Stimulated activated CD8-positive, alpha-beta memory T cell treated with anti-CD3 and anti-CD28 coated beads, Interleukin-15, amount 100 ng/mL, for 1 hour (primary cell): Measurements from ENCODE around the gene SGPP2.
"Not testable (repeated sequence)": the region's sequence is repeated elsewhere in the genome, so short reads cannot be mapped to it uniquely, and the experiment has no call there.

Experiments
- DNase-seq: peaks from one replicate; pipeline ENCODE4 v3.0.0-alpha.2; 2020; ENCODE audit warnings: low read depth

Gene SGPP2

GRCh38 chr2:222424276-222424728 is at the start of gene SGPP2:
TSS of gene SGPP2 (plus strand) at chr2:222424543. CDS start at chr2:222424603, 60 bp downstream.
- no peak for DNase-seq

GRCh38 chr2:222375798-222376197 is 48.5 kb upstream of the SGPP2 start:
- no peak for DNase-seq

DNA sequence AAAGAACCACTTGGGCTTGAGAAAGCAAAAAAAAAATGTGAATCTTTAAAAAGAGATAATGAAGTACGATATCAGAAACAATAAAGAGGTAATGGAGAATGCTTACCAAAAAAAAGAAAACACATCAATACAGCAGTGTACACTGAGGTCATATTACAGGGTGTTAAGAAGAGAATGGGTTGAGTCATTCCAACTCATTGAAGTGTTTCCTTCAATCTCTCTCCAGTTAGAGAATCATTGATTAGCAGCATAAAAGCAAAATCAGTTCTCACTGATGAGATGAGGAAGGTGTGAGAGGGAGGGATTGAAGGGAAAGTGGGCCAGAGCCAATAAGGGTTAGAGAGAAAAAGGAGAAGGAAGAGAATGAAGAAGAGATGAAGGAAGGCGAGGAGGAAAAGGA is 43.9 kb upstream of the SGPP2 start:
- DNase-seq, result no peak

GRCh38 chr2:222381566-222381965 is 42.8 kb upstream of the SGPP2 start:
- no peak for DNase-seq

GRCh38 chr2:222383255-222383654 is 41.1 kb upstream of the SGPP2 start:
- no peak for DNase-seq

DNA sequence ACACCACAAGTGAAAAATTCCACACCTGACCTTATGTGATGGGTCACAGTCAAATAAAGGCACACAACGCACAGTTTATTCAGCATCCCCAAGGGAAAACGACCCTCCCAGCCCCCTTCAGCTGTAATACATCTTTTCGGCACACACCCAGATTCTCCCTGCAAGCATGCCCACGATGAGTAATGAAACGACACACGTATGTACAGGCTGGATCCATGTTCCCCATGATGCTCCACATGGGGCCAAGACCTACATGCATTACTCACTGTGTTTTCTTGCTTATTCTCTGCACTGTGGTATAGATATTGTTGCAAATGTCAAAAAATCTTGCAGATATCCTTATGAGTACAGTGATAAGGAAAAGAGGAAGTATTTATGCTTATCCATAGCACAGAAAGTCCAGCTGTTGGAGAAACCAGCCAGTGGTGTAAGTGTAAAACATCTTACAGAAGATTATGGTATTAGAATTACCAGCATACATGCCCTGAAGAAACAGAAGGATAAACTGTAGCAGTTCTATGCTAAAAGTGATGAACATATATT is 32.5 kb upstream of the SGPP2 start:
- DNase-seq, result no peak

GRCh38 chr2:222393733-222394267 is 30.5 kb upstream of the SGPP2 start:
- no peak for DNase-seq

DNA sequence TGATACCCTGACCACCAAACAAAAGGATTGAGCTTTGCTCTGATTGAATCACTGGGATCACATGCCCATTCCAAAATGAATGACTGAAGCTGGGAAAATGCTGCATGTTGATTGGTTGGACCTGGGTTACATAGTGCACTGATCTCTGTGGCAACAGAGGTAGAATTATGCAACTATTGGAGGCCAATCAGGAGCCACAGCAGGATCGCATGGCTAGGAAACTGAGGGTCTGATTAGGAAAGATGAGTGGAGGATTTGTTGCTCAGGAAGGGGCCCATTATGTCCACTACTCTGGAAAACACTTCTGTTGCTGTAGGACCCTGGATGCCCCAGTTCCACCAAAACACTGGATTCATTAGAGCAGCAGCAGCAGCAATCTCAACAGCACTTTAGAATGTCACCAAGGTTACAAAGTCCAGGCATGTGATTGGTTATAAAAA is 25.9 kb upstream of the SGPP2 start:
- no peak for DNase-seq

DNA sequence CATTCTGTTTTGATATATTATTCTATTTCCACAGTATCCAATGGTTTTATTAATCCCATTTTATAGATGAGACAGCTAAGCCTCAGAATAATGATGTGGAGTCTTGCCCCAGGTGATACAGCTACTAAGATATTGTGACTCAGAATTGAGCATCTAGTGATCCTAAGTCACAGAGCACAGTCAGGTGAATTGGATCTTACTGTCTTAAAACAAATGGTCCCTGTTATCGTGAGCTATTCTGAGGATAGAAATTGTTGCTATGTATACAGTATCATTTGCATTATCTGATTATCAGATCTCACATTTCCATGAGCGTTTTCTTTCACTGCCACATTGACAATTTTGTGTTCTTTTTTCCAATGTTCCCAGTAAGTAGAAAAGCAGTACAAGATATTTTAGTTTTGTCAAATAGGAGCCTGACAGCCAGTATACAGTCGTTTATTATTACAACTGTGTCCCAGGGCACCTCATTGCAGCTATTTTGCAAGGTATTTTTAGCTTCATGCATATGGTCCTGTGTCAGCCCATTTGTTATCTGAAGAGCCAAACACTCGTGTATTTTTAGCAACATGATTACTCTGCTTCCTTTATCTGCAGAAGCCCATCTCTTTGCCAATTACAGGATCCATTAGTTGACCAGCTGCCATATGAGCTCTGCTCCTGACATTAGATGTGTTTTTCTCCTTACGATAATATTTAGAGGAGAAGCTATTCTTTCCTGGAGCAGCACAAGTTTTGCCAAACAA is 25.1 kb upstream of the SGPP2 start:
- no peak for DNase-seq

DNA sequence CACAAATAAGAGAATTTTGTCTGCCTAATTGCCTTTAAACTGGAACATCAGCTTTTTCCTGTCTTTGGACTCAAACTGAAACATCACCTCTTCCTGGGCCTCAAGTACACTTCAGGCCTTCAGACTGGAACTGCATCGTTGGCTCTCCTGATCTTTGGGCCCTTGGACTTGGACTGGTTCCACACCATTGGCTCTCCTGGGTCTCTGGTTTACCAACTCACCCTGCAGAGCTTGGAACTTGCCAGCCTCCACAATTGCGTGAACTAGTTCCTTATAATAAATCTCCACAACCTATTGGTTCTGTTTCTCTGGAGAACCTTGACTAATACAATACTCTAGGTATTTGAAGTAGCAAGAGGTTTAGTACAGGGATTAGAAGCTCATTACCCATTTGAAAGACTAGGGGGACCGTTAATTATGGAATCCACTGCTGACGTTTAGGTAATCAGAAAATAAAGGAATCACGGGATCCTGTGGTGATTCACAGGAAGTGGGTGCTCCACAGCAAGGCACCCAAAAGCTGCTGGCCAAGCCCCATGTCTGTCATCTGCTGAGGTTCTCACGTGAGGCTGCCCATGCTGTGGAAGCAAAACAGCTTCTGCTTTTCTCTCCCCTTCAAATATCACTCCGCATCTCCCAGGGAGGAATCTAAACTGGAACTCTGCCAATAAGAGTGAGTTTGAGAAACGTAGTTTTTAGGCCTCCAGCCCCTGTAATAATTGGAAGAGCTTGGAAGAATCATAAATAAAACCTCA is 20.0 kb upstream of the SGPP2 start:
- no peak for DNase-seq

DNA sequence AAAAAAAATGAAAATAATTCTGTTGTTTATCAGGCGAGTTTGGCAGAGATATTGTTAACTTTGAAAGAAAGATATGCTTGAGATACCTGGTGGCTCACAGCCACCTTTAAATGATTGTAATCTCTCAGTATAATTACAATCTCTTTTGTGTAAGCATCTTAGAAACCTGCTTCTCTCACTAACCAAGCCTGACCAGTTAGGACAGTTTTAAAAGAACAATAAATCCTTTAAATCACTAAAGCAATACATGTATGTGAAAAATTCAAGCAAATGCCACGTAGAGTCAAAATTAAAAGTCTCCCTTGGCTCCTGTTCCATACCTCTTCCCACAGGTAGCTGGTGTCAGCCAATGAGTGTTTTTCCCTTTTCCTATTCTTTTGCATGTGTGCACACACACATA is 15.7 kb upstream of the SGPP2 start:
- DNase-seq, result no peak

DNA sequence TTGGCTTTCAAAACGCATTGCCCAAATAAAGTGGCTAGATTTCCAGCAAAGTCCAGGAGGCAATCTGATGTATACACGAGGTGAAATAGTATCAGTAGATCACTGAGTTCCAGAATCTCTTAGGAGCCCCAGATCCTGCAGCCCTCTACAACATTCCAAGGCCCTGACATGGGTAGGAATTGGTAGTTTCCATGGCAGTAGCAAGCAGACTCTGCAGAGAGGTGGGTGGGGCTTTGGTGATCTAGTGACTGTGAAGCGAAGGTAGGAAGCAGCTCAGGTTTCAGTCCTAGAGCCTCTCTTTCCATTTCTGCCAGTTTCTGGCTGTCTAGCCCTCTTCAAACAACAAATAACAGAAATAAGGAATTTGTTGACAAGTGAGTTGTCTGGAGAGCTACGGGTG is 13.8 kb upstream of the SGPP2 start:
- no peak for DNase-seq

DNA sequence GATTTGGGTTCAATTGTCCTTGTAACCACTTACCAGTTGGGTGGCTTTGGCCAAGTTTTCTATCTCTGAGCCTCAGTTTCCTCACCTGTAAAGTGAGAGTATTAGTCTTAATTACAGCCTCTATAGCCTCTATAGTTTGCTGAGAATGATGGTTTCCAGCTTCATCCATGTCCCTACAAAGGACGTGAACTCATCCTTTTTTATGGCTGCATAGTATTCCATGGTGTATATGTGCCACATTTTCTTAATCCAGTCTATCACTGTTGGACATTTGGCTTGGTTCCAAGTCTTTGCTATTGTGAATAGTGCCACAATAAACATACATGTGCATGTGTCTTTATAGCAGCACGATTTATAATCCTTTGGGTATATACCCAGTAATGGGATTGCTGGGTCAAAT is 12.0 kb upstream of the SGPP2 start:
- not testable (repeated sequence) for DNase-seq

DNA sequence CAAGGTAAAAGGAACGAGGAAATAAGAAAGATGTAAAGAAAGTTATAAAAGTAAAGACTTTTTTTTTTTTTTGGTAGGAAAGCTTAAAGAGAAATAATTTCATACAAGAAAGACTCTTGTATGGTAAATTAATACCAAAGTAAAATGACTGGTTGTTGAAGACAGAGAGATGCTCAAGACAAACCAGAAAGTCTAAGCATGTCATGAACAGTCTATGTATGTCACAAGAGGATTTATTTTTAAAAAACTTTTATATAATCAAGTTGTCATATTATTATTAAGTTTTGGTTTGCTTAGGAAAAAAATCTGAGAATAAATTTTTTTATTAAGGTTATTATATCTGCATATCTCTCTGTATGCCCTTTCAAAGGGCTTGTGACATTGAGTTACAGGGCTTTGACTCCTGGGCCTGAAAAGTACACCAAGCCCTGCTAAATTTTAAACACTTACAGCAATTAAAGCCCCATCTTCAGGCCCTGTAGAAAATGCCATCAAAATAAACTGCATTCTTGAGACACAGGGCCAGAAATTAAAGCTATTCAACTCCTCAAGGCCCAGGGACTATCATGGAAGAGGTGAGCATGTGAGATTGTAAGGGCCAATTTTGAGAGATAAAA is 10.9 kb upstream of the SGPP2 start:
- DNase-seq, result no peak

DNA sequence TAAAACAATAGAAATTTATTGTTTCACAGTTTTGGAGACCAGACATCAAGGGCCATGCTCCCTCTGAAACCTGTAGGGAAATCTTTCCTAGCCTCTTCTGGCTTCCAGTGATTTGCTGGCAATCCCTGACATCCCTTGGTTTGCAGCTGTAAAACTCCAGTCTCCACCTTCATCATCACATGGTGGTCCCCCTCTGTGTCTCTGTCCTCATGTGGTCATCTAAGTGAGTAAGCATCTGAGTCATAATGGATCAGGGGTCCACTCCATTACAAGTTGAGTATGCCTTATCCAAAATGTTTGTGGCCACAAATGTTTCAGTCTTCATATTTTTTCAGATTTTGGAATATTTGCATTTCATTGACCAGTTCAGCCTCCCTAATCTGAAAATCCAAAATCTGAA is 5.6 kb upstream of the SGPP2 start:
- no peak for DNase-seq

DNA sequence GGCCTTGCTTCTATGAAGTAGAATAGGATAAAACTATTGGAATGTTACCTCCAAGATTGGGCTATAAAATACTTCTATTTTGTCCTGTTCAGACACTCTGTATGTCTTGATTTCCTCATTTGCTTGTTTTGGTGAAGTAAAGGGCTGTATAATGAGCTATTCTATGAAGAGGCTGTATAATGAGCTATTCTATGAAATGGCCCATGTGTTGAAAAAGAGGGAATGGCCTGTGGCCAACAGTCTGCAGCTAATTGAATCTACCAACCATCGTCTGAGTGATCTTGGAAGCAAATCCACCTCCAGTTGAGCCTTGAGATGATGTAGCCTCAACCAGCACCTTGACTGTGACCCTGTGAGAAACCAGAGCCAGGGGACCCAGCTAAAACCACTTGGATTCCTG is 3.8 kb upstream of the SGPP2 start:
- no peak for DNase-seq

GRCh38 chr2:222421626-222422025 is 2.7 kb upstream of the SGPP2 start:
- no peak for DNase-seq

- DNase-seq, result no peak
Measured at GRCh38 chr2:222423186-222423585, 1.2 kb upstream of the SGPP2 start.

GRCh38 chr2:222423632-222424275 is 589 bp upstream of the SGPP2 start:
- DNase-seq, result no peak

GRCh38 chr2:222424729-222425671 is 657 bp downstream of the SGPP2 start:
- DNase-seq, result no peak
